ENCODE data around the gene KNTC1. TPM values are rescaled to one million over a fixed set of nuclear protein-coding genes. Genes with fewer than 3 reads are reported as not detected.

Gene KNTC1, protein sequence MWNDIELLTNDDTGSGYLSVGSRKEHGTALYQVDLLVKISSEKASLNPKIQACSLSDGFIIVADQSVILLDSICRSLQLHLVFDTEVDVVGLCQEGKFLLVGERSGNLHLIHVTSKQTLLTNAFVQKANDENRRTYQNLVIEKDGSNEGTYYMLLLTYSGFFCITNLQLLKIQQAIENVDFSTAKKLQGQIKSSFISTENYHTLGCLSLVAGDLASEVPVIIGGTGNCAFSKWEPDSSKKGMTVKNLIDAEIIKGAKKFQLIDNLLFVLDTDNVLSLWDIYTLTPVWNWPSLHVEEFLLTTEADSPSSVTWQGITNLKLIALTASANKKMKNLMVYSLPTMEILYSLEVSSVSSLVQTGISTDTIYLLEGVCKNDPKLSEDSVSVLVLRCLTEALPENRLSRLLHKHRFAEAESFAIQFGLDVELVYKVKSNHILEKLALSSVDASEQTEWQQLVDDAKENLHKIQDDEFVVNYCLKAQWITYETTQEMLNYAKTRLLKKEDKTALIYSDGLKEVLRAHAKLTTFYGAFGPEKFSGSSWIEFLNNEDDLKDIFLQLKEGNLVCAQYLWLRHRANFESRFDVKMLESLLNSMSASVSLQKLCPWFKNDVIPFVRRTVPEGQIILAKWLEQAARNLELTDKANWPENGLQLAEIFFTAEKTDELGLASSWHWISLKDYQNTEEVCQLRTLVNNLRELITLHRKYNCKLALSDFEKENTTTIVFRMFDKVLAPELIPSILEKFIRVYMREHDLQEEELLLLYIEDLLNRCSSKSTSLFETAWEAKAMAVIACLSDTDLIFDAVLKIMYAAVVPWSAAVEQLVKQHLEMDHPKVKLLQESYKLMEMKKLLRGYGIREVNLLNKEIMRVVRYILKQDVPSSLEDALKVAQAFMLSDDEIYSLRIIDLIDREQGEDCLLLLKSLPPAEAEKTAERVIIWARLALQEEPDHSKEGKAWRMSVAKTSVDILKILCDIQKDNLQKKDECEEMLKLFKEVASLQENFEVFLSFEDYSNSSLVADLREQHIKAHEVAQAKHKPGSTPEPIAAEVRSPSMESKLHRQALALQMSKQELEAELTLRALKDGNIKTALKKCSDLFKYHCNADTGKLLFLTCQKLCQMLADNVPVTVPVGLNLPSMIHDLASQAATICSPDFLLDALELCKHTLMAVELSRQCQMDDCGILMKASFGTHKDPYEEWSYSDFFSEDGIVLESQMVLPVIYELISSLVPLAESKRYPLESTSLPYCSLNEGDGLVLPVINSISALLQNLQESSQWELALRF (N-terminal part only)
- total RNA-seq, result 5.2 and 8.8 TPM in 2 replicates

DNA sequence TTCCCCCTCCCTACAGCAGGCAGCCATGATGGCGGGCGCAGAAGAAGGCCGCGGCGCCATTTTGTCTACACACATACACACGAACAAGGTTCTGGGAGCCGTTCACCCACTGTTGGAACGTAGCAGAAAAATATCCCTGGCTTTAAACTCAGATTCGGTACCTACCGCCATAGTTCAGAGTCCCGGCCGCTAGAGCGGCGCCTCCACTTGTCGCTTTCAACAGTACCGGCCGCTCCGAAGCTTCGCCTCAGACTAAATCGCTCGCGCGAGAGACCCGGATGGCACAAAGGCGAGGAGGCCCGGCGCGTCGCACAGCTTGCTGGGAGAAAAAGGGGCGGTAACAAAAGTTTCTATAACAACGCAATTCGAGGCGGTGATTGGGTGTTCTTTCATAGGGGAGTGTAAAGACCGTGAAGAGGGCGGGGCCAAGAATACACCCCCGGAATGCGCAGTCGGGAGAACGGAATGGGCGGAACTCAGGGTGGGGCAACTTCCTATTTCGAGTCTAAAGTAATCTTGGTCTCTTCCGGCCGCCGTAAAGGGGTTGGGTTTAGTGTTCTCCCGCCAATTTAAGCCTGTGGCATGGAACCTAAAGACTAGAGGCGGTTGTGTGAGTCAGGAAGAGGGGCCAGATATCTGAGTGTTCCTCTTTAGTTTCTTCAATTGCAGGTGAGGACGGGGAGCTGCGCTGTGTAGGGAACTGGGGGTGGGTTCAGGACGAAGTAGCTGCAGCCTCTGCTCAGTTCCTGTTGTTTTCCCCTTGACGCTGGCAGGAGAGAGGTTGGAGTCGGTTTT is at the start of gene KNTC1, which contains the start of gene RSRC2:
TSS of gene KNTC1 (plus strand) at position 567 of the 795 bp plus-strand sequence. CDS start 2,815 bp downstream, outside the sequence.
TSS of gene RSRC2 (minus strand) at position 254 of the 795 bp plus-strand sequence. CDS start at position 171, 83 bp downstream.

DNA sequence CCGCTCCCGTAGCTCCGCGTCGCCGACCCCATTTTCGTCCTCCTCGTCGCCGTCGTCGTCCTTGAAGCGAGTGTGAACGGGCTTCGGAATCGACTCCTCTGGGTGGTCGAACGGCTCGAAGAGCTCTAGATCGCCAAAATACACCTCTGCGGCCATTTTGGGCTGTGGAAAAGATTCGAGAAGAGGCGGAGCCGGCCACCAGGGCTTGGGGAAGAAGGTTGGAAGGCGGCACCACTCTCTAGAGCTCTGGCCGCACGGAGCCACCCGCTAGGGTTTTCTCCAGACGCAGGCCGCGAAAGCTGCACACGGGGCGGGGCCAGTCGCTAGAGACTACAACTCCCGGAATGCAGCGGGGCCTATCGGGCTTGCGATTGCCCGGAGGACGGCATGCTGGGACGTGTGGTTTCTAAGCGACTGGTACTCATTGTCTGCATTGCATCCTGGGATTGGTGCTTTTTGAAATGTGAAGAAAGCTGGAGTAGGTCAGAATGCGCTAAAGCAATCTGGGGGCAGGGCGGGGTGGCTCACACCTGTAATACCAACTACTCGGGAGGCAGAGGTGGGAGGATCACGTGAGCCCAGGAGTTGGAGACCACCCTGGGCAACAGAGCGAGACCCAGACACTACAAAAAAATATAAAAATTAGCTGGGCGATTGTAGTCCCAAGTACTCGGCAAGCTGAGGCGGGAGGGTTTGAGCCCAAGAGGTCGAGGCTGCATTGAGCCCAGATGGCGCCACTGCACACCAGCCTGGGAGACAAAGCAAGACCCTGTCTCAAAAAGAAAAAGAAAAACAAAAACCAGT is 26.2 kb upstream of the KNTC1 start, which contains the start of gene ZCCHC8:
TSS of gene ZCCHC8 (minus strand) at position 248 of the 804 bp plus-strand sequence. CDS start at position 156, 92 bp downstream.

Other genes with a start within 250 kb of the KNTC1 start
- gene CLIP1, start 104.6 kb upstream of the KNTC1 start, total RNA-seq, result 30.1 and 36.0 TPM in 2 replicates
- gene ZCCHC8, start 26.3 kb upstream of the KNTC1 start, total RNA-seq, result 11.9 TPM in 2 replicates
- gene RSRC2, start 313 bp upstream of the KNTC1 start, total RNA-seq, result 20.0 and 29.0 TPM in 2 replicates
- gene HCAR2, start 176.1 kb downstream of the KNTC1 start, total RNA-seq, result 0.43 TPM in 1 of 2 replicates, not detected in the other
- gene HCAR3, start 189.6 kb downstream of the KNTC1 start, total RNA-seq, result not detected in 2 replicates
- gene HCAR1, start 203.6 kb downstream of the KNTC1 start, total RNA-seq, result 0.23 and 2.0 TPM in 2 replicates
- gene DENR, start 225.6 kb downstream of the KNTC1 start, total RNA-seq, result 20.5 and 24.9 TPM in 2 replicates
- 0.17 and 0.82 TPM in 2 replicates for gene CCDC62, start 247.3 kb downstream of the KNTC1 start, total RNA-seq

All from pericardium fibroblast (primary cell).